K562 (cell line): ENCODE data around the gene DOCK3. TPM values are rescaled to one million over a fixed set of nuclear protein-coding genes. Genes with fewer than 3 reads are reported as not detected.

Experiments
- CUX1 ChIP-seq: fragments of 200-800 bp; sonication (Bioruptor generic); IDR thresholded peaks from 2 replicates; pipeline ENCODE4 v1.6.1; 2016; ENCODE audit warnings: missing genetic modification characterization, missing compliant biosample characterization
- E4F1 ChIP-seq: fragments of 250-450 bp; sonication (Bioruptor Pico); IDR thresholded peaks from 2 replicates; pipeline ENCODE4 v1.5.0; 2021; ENCODE audit warnings: mild to moderate bottlenecking, borderline replicate concordance
- FIP1L1 ChIP-seq: fragments of 200-400 bp; formaldehyde crosslinking; IDR thresholded peaks from 2 replicates; pipeline ENCODE4 v1.6.1; 2018; ENCODE audit warnings: mild to moderate bottlenecking, low read depth, low read length; ENCODE audit not compliant: poor library complexity, severe bottlenecking
- MTF1 ChIP-seq: fragments of 250-450 bp; sonication (Bioruptor Pico); IDR thresholded peaks from 2 replicates; pipeline ENCODE4 v1.9.0; 2021; ENCODE audit warnings: moderate library complexity, mild to moderate bottlenecking, inconsistent platforms, borderline replicate concordance
- RBM17 ChIP-seq: fragments of 200-400 bp; formaldehyde crosslinking; IDR thresholded peaks from 2 replicates; pipeline ENCODE4 v1.6.1; 2017; ENCODE audit warnings: low read depth, mild to moderate bottlenecking, low read length, borderline replicate concordance
- TGIF2 ChIP-seq: sonication (generic); formaldehyde crosslinking; IDR thresholded peaks from 2 replicates; pipeline ENCODE4 v1.8.1; 2022; ENCODE audit warnings: mild to moderate bottlenecking, missing genetic modification reagents, moderate library complexity
- ZC3H8 ChIP-seq: fragments of 450-650 bp; IDR thresholded peaks from 2 replicates; pipeline ENCODE4 v1.6.1; 2017
- ZNF277 ChIP-seq: fragments of 250-450 bp; sonication (Bioruptor Pico); IDR thresholded peaks from 2 replicates; pipeline ENCODE4 v1.8.0; 2022; ENCODE audit warnings: inconsistent platforms, mild to moderate bottlenecking, moderate library complexity, borderline replicate concordance
- polyA plus RNA-seq, 8 experiments: library from polyadenylated mRNA; depleted of rRNA in 4 of 8; stranded (reverse) in 5 of 8; unstranded in 3 of 8; fragments of >200 nt; fragmentation: Nextera tagmentation in 2 of 8; fragmentation: Illumina TruSeq in 1 of 8; extraction: Ambion mirVana in 2 of 8; extraction: Trizol in 1 of 8; gene quantifications; 2 replicates each; pipeline versions ENCODE4 v1.2.1 to v1.2.3, GENCODE V29; 2011 to 2014; ENCODE audit warnings: inconsistent platforms in 1 of 8, missing spikeins in 1 of 8
- total RNA-seq, 7 experiments: library from RNA; depleted of rRNA in 6 of 7; stranded (reverse); fragments of >200 nt in 6 of 7; fragmentation: Illumina TruSeq in 2 of 7; extraction: Trizol in 2 of 7; gene quantifications; 2 replicates each; pipeline versions ENCODE4 v1.2.1 to v1.2.3, GENCODE V29; 2011 to 2021; ENCODE audit warnings: low replicate concordance in 1 of 7

Gene DOCK3
- total and polyA plus RNA-seq, 9 of the 15 experiments (the other 6 are each of a cell fraction or from before 2014, with no cell fraction given), result under 0.01 to 0.03 (median 0.01) TPM; not detected in 4

- TF ChIP-seq E4F1 (no peak), RBM17 (no peak), FIP1L1 (no peak), CUX1 (CRISPR knock-in tag) (no peak), ZC3H8 (no peak), TGIF2 (CRISPR knock-in tag) (no peak), MTF1 (no peak), ZNF277 (CRISPR knock-in tag) (no peak)
Measured at GRCh38 chr3:50995085-50995824, 320.5 kb downstream of the DOCK3 start (continued).
